Bronchial epithelial cell (primary cell): ENCODE measurements around the gene PTPN22. TPM values are rescaled to one million over a fixed set of nuclear protein-coding genes. Genes with fewer than 3 reads are reported as not detected.

Source experiments
- DNase-seq: peaks from one replicate; pipeline ENCODE4 v3.0.0-alpha.2; 2010; ENCODE audit warnings: low read depth
- FAIRE-seq: peaks from 2 replicates; lab custom pipeline; 2011; peaks lifted over from hg19 to GRCh38; lab: Jason Lieb, UNC
- H3K27me3 ChIP-seq: 2 replicates; pipeline ENCODE4 v1.5.1; 2011; ENCODE audit warnings: low read length; ENCODE audit not compliant: control insufficient read depth, insufficient read depth
- H3K36me3 ChIP-seq: 2 replicates; pipeline ENCODE4 v1.5.1; 2011; ENCODE audit warnings: low read length; ENCODE audit not compliant: control insufficient read depth, insufficient read depth
- H3K4me3 ChIP-seq: 2 replicates; pipeline ENCODE4 v1.5.1; 2011; ENCODE audit warnings: mild to moderate bottlenecking, low read depth, low read length, control low read depth
- total RNA-seq: library from RNA; depleted of rRNA; stranded (reverse); fragments of >200 nt; gene quantifications from 2 replicates; pipeline ENCODE4 v1.2.1, GENCODE V29; 2014
- TF ChIP-seq, protein P1 (sequence below): IDR thresholded peaks from 2 replicates; pipeline ENCODE4 v1.5.1; 2011; ENCODE audit warnings: mild to moderate bottlenecking, moderate library complexity, low read length, control low read depth, inconsistent platforms; ENCODE audit not compliant: insufficient read depth, severe bottlenecking

The PTPN22 gene
- total RNA-seq, 1 donor from 2014 or later, result under 0.01 TPM

DNA sequence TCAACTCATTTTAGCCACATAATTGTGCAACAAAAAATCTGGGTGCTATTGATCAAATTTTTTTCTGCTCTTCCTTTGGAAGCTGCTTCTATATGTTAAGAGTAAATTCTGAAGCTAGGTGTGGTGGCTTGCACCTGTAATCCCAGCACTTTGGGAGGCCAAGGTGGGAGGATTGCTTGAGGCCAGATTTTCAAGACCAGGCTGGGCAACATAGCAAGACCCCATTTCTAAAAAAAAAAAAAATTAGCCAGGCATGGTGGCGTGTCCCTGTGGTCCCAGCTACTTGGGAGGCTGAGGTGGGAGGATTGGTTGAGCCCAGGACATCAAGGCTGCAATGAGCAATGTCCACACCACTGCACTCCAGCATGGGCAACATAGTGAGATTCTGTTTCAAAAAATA, 35.0 kb downstream of the PTPN22 start:
- H3K36me3 ChIP-seq, result no peaks in the 10 kb centered on the region
- H3K27me3 ChIP-seq, result no peaks in the 10 kb centered on the region
- TF ChIP-seq, protein P1, sequence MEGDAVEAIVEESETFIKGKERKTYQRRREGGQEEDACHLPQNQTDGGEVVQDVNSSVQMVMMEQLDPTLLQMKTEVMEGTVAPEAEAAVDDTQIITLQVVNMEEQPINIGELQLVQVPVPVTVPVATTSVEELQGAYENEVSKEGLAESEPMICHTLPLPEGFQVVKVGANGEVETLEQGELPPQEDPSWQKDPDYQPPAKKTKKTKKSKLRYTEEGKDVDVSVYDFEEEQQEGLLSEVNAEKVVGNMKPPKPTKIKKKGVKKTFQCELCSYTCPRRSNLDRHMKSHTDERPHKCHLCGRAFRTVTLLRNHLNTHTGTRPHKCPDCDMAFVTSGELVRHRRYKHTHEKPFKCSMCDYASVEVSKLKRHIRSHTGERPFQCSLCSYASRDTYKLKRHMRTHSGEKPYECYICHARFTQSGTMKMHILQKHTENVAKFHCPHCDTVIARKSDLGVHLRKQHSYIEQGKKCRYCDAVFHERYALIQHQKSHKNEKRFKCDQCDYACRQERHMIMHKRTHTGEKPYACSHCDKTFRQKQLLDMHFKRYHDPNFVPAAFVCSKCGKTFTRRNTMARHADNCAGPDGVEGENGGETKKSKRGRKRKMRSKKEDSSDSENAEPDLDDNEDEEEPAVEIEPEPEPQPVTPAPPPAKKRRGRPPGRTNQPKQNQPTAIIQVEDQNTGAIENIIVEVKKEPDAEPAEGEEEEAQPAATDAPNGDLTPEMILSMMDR, result no peak
- FAIRE-seq (no peak), DNase-seq (no peak)
- no peak overlapping the region for H3K4me3 ChIP-seq

DNA sequence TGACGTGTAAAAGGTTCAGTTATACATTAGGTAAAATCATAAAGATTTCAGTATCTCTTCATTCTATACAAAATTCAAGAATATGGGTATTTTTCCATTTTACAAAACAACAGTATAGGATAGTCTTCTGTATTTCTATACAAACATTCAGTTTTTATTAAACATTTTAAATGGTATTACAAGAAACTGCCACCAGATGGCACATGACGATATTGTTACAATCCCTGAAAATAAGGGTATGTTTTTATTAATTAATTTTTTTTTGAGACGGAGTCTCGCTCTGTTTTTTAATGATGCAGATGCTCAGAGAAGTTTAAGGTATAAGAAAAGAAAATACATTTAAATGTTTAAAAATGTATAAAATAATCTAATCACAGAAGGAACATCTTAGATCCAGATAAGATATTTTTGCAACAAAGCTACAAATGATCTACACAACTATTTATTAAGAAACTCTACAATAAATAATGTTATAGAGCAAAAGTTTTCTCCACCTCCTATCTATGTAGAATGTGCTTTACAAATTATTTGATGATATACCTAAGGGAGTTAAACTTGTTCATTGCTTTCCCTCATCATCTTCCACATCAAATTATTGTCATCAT, 35.7 kb downstream of the PTPN22 start:
- Histone ChIP-seq H3K4me3 (no peak overlapping the region), H3K27me3 (no peaks in the 10 kb centered on the region), H3K36me3 (no peaks in the 10 kb centered on the region)
- TF ChIP-seq, protein P1, result no peak
- DNase-seq (peak; percentile 60), FAIRE-seq (no peak)

DNA sequence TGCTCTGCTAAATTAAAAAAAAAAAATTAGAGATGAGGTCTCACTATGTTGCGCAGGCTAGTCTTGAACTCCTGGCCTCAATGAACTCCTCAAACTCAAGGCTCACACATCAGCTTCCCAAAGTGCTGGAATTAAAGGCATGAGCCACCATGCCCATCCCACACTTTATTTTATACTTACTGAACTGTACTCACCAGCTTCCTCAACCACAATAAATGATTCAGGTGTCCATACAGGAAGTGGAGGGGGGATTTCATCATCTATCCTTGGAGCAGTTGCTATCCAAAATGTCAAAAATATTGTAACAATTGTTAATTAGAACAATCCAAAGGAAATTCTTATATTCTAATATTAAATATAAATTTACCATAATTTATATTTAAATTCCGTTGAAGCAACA, 36.8 kb downstream of the PTPN22 start:
- TF ChIP-seq, protein P1, result no peak
- FAIRE-seq, result no peak
- no peak overlapping the region for H3K4me3 ChIP-seq
- peak; percentile 29 for DNase-seq
- no peaks in the 10 kb centered on the region for H3K36me3 ChIP-seq
- H3K27me3 ChIP-seq, result no peaks in the 10 kb centered on the region

DNA sequence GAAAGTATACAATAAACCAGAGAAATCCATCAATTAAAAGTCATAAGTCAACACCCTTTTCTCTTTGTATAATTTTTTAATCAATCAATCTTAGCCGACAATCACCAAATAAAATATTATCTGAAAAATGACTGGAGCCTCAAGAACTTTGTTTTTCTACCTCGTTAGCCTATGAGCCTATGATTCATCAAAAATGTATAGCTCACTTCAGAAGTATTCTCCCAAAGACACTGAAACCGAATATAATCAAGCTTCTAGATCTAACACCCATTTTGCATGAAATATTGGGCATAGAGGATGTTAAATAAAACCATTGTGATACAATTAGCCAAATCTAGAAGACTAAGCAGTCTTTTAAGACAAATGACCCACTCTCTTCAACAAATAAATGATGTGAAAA, 41.5 kb downstream of the PTPN22 start:
- no peak overlapping the region for H3K4me3 ChIP-seq
- no peaks in the 10 kb centered on the region for H3K27me3 ChIP-seq
- no peak for DNase-seq
- FAIRE-seq, result no peak
- no peaks in the 10 kb centered on the region for H3K36me3 ChIP-seq
- TF ChIP-seq, protein P1, result no peak

DNA sequence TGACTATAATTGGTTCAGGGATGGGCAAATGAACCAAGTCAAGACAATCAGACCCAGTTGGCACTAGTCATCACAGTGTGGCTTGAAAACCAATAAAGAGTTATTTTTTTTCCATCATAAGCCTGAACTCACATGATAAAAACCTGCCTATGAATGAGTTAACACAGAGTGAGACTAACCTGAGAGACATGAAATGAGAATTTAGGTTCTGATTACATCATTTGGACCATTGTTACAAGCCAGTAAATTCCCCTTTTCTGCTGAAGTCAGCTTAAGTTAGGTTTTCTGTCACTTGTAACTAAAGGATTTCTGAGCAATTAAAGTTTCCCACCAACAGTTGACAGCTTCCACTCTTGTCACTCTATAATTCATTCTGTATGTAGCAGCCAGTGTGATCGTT, 49.6 kb downstream of the PTPN22 start:
- Histone ChIP-seq H3K27me3 (no peaks in the 10 kb centered on the region), H3K36me3 (no peaks in the 10 kb centered on the region), H3K4me3 (no peak overlapping the region)
- TF ChIP-seq, protein P1, result no peak
- FAIRE-seq (no peak), DNase-seq (no peak)

DNA sequence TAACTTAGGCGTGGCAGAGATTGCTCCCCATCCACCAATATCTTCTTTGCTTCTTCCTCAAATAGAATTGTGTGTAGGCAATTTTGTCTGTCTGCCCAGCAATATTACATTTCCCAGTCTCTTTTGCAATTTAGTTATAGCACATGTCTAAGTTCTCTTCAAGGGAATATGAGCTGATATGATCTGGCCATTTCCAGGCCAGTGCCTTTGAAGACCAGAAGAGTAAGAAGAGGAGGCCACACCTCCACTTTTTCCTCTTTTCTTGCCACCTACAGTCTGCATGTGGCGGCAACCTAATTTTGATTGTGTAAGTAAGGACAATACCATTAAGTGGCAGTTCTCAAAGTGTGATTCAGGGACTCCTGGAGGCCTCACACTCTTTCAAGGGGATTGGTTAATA, 52.9 kb downstream of the PTPN22 start:
- H3K36me3 ChIP-seq, result no peaks in the 10 kb centered on the region
- TF ChIP-seq, protein P1, result no peak
- no peak overlapping the region for H3K4me3 ChIP-seq
- DNase-seq (no peak), FAIRE-seq (no peak)
- H3K27me3 ChIP-seq, result no peaks in the 10 kb centered on the region
